ENCODE results near the gene PARN. TPM values are rescaled to one million over a fixed set of nuclear protein-coding genes. Genes with fewer than 3 reads are reported as not detected.
A peak's percentile ranks its signal among the peaks of the same experiment; 100 is the strongest.
"Not testable (repeated sequence)": the region's sequence is repeated elsewhere in the genome, so short reads cannot be mapped to it uniquely, and the experiment has no call there.

Gene PARN
- total RNA-seq, 1 experiment from 2014 or later, result 25.9 TPM

DNA sequence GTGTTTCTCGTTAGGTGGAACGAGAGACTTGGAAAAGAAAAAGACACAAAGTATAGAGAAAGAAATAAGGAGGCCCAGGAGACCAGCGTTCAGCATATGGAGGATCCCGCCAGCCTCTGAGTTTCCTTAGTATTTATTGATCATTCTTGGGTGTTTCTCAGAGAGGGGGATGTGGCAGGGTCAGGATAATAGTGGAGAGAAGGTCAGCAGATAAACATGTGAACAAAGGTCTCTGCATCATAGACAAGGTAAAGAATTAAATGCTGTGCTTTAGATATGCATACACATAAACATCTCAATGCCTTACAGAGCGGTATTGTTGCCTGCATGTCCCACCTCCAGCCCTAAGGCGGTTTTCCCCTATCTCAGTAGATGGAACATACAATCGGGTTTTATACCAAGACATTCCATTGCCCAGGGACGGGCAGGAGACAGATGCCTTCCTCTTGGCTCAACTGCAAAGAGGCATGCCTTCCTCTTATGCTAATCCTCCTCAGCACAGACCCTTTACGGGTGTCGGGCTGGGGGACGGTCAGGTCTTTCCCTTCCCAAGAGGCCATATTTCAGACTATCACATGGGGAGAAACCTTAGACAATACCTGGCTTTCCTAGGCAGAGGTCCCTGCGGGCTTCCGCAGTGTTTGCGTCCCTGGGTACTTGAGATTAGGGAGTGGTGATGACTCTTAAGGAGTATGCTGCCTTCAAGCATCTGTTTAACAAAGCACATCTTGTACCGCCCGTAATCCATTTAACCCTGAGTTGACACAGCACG is 6.3 kb upstream of the PARN start:
- in situ Hi-C loops (cut with HindIII; ENCODE audit: low pct_unique_long_range_greater_than_20kb, low sequenced_read_pairs), result not testable (repeated sequence)
- DNase-seq (ENCODE audit: low read depth), result peak; percentile 41

GRCh38 chr16:14635395-14636165 is 5.5 kb upstream of the PARN start:
- in situ Hi-C loops (cut with HindIII; ENCODE audit: low pct_unique_long_range_greater_than_20kb, low sequenced_read_pairs), result no loop called here
- no peak for DNase-seq (ENCODE audit: low read depth)

DNA sequence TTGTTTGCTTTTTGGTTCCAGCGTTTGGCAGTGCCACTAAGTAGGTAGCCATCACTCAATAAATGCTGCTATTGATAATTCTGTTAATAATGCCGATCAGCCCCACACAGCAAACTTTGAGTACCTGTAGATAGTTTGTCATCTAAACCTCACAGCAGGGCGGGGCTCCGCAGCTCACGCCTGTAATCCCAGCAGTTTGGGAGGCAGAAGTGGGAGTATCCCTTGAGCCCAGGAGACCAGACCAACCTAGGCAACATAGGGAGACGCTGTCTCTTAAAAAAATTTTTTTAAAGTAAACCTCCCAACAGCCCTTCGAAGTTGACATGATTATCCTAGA is 4.3 kb upstream of the PARN start:
- no peak for DNase-seq (ENCODE audit: low read depth)
- in situ Hi-C loops (cut with HindIII; ENCODE audit: low pct_unique_long_range_greater_than_20kb, low sequenced_read_pairs), result no loop called here

DNA sequence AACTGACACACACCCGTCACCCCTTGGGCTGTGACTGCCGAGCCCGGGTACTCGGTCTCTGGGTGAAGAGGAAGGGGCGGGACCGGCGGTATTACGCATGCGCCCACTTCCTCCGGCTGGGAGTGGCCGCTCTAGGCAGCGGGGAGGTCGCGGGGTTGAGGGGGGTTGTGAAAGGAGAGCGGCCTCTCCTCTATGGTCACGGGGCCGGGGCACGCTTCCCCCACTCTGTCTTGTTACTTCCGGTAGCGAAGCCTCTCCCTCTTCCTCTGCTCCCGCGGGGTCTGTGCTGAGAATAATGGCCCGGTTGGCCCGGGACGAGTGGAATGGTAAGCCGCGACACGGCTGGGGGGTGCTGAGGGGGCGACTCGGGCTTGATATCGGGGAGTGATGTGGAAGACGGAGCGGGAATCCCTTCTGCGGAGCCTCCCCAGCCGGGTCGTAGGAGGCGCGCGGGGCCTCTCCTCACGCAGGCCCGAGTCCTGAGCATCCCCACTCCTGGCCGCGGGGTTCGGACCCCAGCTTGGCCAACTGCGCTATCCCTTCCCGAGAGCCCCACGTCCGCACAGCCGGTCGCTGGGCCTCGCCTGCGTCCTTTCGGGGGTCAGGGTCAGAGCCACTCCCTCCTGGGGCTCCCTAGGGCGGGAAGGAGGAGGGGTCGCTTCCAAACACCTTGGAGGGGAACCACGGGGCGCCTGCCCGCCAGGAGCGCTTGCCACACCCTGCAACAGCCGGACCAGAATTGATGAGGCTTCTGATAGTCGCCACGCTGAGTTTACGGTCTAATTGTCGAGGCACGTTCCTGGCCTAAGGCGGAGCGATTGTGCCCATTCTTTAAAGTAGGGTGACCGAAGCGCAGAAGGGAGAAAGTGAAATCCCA is 2.9 kb upstream of the PARN start, which contains the start of gene BFAR:
TSS of gene BFAR (plus strand) at position 259 of the 877 bp plus-strand sequence. CDS start 11,396 bp downstream, outside the sequence.
- peak; percentile 99 for DNase-seq (ENCODE audit: low read depth)
- in situ Hi-C loops (cut with HindIII; ENCODE audit: low pct_unique_long_range_greater_than_20kb, low sequenced_read_pairs), result no loop called here

DNA sequence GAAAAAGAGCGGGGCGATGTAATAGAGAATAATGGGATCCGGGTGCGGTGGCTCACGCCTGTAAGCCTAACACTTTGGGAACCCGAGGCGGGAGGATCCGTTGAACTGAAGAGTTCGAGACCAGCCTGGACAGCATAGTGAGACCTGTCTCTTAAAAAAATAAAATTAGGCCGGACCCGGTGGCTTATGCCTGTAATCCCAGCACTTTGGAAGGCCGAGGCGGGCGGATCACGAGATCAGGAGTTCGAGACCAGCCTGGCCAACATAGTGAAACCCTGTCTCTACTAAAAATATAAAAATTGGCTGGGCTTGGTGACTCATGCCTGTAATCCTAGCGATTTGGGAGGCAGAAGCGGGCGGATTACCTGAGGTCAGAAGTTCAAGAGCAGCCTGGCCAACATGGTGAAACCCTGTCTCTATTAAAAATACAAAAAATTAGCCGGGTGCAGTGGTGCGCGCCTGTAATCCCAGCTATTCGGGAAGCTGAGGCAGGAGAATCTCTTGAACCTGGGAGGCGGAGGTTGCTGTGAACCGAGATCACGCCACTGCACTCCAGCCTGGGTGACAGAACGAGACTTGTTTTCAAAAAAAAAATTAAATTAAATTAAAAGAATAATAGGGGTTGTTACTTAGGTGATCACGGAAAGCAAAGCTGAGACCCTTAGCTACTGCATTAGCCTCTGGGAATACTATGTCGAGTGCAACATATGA is 715 bp upstream of the PARN start:
- in situ Hi-C loops (cut with HindIII; ENCODE audit: low pct_unique_long_range_greater_than_20kb, low sequenced_read_pairs); DNase-seq (ENCODE audit: low read depth): not testable (repeated sequence)

GRCh38 chr16:14629612-14629918 is 495 bp downstream of the PARN start:
- in situ Hi-C loops (cut with HindIII; ENCODE audit: low pct_unique_long_range_greater_than_20kb, low sequenced_read_pairs), result no loop called here
- no peak for DNase-seq (ENCODE audit: low read depth)

DNA sequence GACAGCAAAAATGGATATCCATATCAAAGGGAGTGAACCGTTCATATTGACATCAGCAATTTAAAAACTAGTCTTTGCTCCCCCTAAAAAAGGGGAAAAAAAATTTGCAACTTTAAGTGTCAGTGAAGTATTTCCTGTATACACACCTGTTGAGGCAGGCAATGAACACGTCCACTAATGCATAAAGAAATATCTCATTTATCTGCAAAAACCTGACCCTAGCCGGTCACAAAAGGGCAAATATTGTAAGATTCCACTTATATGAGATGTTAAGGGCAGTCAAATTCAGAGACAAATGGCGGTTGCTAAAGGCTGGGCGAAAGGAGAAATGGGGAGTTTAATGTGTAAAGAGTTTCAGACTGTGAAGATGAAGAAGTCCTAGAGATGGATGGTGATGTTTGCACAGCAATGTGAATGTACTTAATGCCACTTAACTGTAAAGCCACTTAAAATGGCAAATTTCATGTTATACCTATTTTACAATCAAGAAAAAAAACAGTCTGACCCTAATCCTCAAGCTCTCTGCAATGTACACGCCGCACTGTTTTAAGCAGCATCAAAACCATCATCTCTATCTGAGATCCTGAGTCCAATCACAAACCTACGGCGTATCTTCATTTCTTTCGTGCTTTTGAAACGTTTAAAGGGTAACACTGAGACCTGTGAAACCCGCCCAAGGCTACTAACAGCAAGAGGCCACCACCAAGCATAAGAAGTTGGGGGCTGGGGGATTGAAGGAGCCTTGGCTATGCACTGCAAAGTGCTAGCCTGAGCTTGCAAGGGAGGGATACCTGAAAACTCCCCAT is 1.1 kb downstream of the PARN start:
- in situ Hi-C loops (cut with HindIII; ENCODE audit: low pct_unique_long_range_greater_than_20kb, low sequenced_read_pairs), result no loop called here
- no peak for DNase-seq (ENCODE audit: low read depth)

DNA sequence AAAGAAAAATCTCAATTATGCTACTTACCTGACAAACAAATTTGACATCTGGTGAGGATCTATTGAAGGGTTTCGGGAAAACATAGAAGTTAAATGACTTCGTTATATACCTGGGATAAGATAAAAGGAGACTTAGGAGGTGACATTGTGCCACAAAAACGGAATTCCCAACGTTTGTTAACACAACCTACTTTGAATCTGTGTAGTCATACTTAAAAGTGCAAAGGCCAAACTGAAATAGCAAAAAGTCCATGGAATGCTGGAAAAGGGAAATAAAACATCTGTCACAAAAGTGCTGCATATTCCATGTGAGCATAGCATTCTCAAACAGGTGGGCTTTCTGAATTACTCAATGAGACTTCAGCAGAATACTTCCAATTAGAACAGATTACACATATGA is 3.0 kb downstream of the PARN start:
- in situ Hi-C loops (cut with HindIII; ENCODE audit: low pct_unique_long_range_greater_than_20kb, low sequenced_read_pairs), result no loop called here
- DNase-seq (ENCODE audit: low read depth), result no peak

DNA sequence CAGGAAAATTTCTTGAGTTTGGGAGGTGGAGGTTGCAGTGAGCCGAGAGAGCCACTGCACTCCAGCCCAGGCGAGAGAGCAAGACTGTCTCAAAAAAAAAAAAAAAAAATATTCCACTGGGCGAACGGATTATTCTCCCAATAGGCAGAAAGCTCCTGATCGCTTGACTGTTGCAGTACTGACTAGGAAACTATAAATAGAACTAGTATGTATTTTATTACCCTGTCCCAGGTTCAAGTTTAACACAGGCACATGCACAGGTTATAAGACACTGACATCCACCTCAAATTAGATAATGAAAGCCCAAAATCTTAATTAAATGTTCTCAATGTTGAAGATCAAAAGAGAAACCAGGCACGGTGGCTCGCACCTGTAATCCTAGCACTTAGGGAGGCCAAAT is 11.5 kb downstream of the PARN start:
- no peak for DNase-seq (ENCODE audit: low read depth)
- in situ Hi-C loops (cut with HindIII; ENCODE audit: low pct_unique_long_range_greater_than_20kb, low sequenced_read_pairs), result no loop called here

- DNase-seq (ENCODE audit: low read depth), result no peak
- in situ Hi-C loops (cut with HindIII; ENCODE audit: low pct_unique_long_range_greater_than_20kb, low sequenced_read_pairs), result no loop called here
These were observed 13.8 kb downstream of the PARN start for GRCh38 chr16:14616280-14616679.

GRCh38 chr16:14613991-14614390 is 16.1 kb downstream of the PARN start:
- in situ Hi-C loops (cut with HindIII; ENCODE audit: low pct_unique_long_range_greater_than_20kb, low sequenced_read_pairs), result no loop called here
- no peak for DNase-seq (ENCODE audit: low read depth)

DNA sequence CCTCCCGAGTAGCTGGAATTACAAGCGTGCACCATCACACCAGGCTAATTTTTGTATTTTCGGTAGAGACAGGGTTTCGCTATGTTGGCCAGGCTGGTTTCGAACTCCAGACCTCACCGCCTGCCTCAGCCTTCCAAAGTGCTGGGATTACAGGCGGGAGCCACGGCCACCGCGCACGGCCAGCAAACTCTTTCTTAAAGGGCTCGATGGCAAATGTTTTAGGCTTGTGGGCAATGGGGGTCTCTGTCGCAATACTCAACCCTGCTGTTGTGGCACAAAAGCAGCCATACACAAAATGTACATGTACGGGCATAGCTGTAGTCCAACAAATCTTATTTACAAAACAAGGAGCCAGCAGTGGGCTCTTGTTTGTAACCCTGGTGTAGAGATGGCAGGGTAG is 18.4 kb downstream of the PARN start:
- in situ Hi-C loops (cut with HindIII; ENCODE audit: low pct_unique_long_range_greater_than_20kb, low sequenced_read_pairs), result no loop called here
- DNase-seq (ENCODE audit: low read depth), result no peak

GRCh38 chr16:14609716-14610115 is 20.3 kb downstream of the PARN start:
- in situ Hi-C loops (cut with HindIII; ENCODE audit: low pct_unique_long_range_greater_than_20kb, low sequenced_read_pairs), result no loop called here
- DNase-seq (ENCODE audit: low read depth), result no peak

DNA sequence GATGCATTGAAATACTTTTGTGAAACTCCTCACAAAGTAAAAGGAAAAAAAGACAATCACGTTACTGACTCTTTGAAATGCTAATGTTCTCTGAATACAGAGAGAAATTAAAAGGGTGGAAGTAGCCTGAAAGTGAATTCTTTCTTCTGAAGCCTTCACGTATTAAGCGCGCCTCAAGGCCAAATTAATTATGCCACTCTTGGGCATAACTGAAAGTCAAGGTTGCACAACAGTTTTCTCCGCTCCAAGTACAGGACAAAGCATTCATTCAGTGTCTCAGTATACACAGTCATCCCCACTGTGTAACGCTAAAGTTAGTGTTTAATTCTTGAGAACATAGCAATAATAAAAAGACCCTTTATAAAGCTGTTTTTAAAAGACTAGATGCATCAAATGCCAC is 21.5 kb downstream of the PARN start:
- in situ Hi-C loops (cut with HindIII; ENCODE audit: low pct_unique_long_range_greater_than_20kb, low sequenced_read_pairs), result no loop called here
- DNase-seq (ENCODE audit: low read depth), result no peak

DNA sequence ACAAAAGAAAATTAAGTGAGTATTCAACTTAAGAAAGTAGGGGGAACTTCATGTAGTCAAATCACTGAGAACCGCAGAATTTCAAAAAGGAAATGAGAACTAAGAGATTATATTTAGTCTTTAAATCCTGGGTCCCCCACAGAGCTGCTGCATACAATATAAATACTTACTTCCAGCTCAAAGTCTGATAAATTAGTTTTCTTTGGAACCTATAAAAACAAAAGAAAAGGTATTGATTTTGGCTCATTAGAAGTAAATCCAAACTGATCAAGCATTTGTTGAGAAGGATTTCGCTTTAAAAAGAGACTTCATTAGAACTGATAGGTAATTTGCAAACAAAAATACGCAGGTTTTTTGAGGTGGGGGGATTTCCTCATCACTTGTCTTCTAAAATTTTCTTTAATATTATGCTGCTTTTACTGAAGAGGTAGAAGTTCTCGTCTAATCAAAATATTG is 21.9 kb downstream of the PARN start:
- in situ Hi-C loops (cut with HindIII; ENCODE audit: low pct_unique_long_range_greater_than_20kb, low sequenced_read_pairs), result no loop called here
- no peak for DNase-seq (ENCODE audit: low read depth)

GRCh38 chr16:14606102-14606501 is 24.0 kb downstream of the PARN start:
- peak; percentile 26 for DNase-seq (ENCODE audit: low read depth)
- in situ Hi-C loops (cut with HindIII; ENCODE audit: low pct_unique_long_range_greater_than_20kb, low sequenced_read_pairs), result no loop called here

GRCh38 chr16:14602443-14602963 is 27.6 kb downstream of the PARN start:
- in situ Hi-C loops (cut with HindIII; ENCODE audit: low pct_unique_long_range_greater_than_20kb, low sequenced_read_pairs), result no loop called here
- DNase-seq (ENCODE audit: low read depth), result no peak

All from Caki2 (cell line).